Body of pancreas (tissue), 4 donors: ENCODE measurements around the gene PPP1R3C.

Experiments
- CTCF ChIP-seq, 7 experiments: fragments of 450-650 bp in 4 of 7; fragments of 200-600 bp in 3 of 7; sonication (generic) in 3 of 7; IDR thresholded peaks; one replicate each; pipeline ENCODE4 v1.5.1; 2016 to 2019; ENCODE audit warnings: antibody characterized with exemption in 7 of 7
- POLR2A ChIP-seq, 3 donors: fragments of 450-650 bp; IDR thresholded peaks; one replicate each; pipeline ENCODE4 v1.6.1; 2016; ENCODE audit warnings: antibody characterized with exemption in 3 of 3, mild to moderate bottlenecking in 2 of 3

- no peak for TF ChIP-seq CTCF (IDR thresholded peaks at IDR 0.05)
- no peak for TF ChIP-seq POLR2A (IDR thresholded peaks at IDR 0.05)
Measured at GRCh38 chr10:91591797-91592174, 41.1 kb downstream of the PPP1R3C start.
